Measurements from ENCODE around the gene MEST. TPM values are rescaled to one million over a fixed set of nuclear protein-coding genes. Genes with fewer than 3 reads are reported as not detected.

Gene MEST
- total RNA-seq, 1 experiment from 2014 or later = 112 TPM

GRCh38 chr7:130444234-130444633 lies 47.7 kb upstream of the MEST start:
- H3K79me2 ChIP-seq (ENCODE audit: insufficient read depth, low read length) = no peaks in the 10 kb centered on the region
- no peaks in the 10 kb centered on the region for H3K9me3 ChIP-seq (ENCODE audit: control insufficient read depth, low read depth, low read length)
- H4K8ac ChIP-seq (replicated peaks; ENCODE audit: insufficient read length, low read depth, low read length) = no peak overlapping the region
- no peak overlapping the region for H4K91ac ChIP-seq (ENCODE audit: insufficient read length, low read depth, low read length)
- H3K27me3 Mint-ChIP-seq (ENCODE audit: low read depth) = no peaks in the 10 kb centered on the region; the same call in 1 of the 2 replicates
- no peak overlapping the region for H2BK5ac ChIP-seq (ENCODE audit: insufficient read length, low read length)
- H3K23ac ChIP-seq (ENCODE audit: insufficient read length, low read depth, low read length) = no peak overlapping the region
- no peak overlapping the region for H3T11ph ChIP-seq (ENCODE audit: low read length)
- DNase-seq = no peak
- no CpG with 5 or more reads among the region's 3 CpGs for WGBS (ENCODE audit: extremely low coverage, insufficient read length, low lambda C conversion rate)
- no peak overlapping the region for H3K27ac Mint-ChIP-seq
- H2AFZ ChIP-seq (ENCODE audit: low read length) = no peak overlapping the region
- H3K9ac ChIP-seq (ENCODE audit: extremely low read depth, insufficient read length, low read length) = no peak overlapping the region
- peaks cover 16 to 19% of the 10 kb centered on the region in 2 experiments for H3K4me1 Mint-ChIP-seq
- H3K4me2 ChIP-seq (ENCODE audit: insufficient read depth, insufficient read length, low read length) = no peak overlapping the region
- no peaks in the 10 kb centered on the region for H3K79me1 ChIP-seq (ENCODE audit: insufficient read depth, low read depth, low read length, poor library complexity, severe bottlenecking)
- H3K4me1 ChIP-seq (ENCODE audit: insufficient read depth, low read length) = peaks cover 4% of the 10 kb centered on the region
- no peak overlapping the region for H3K14ac ChIP-seq (ENCODE audit: insufficient read depth, low read length)
- H2BK12ac ChIP-seq (ENCODE audit: insufficient read length, low read depth, low read length) = no peak overlapping the region
- peaks cover 5% of the 10 kb centered on the region for H3K23me2 ChIP-seq (ENCODE audit: insufficient read length, low read depth, low read length, poor library complexity, severe bottlenecking)
- TF ChIP-seq, protein P1, sequence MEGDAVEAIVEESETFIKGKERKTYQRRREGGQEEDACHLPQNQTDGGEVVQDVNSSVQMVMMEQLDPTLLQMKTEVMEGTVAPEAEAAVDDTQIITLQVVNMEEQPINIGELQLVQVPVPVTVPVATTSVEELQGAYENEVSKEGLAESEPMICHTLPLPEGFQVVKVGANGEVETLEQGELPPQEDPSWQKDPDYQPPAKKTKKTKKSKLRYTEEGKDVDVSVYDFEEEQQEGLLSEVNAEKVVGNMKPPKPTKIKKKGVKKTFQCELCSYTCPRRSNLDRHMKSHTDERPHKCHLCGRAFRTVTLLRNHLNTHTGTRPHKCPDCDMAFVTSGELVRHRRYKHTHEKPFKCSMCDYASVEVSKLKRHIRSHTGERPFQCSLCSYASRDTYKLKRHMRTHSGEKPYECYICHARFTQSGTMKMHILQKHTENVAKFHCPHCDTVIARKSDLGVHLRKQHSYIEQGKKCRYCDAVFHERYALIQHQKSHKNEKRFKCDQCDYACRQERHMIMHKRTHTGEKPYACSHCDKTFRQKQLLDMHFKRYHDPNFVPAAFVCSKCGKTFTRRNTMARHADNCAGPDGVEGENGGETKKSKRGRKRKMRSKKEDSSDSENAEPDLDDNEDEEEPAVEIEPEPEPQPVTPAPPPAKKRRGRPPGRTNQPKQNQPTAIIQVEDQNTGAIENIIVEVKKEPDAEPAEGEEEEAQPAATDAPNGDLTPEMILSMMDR (conservative IDR thresholded peaks at IDR 0.05) = no peak
- no peak overlapping the region for H2BK120ac ChIP-seq (ENCODE audit: low read depth, low read length, poor library complexity, severe bottlenecking)
- no peak overlapping the region for H3K56ac ChIP-seq (ENCODE audit: insufficient read length, low read depth, low read length)
- H2AK5ac ChIP-seq (ENCODE audit: insufficient read length, low read length) = no peak overlapping the region
- H2BK15ac ChIP-seq (ENCODE audit: low read depth, low read length) = no peak overlapping the region
- peaks cover 12 to 15% of the 10 kb centered on the region in 2 experiments for H3K9me3 Mint-ChIP-seq
- no peak overlapping the region for H3K4ac ChIP-seq (ENCODE audit: low read depth, low read length)
- H4K20me1 ChIP-seq (ENCODE audit: control insufficient read depth, insufficient read depth, insufficient read length) = no peaks in the 10 kb centered on the region
- H3K36me3 Mint-ChIP-seq (ENCODE audit: insufficient read depth in 1 of 3, low read depth in 3 of 3) = peaks cover 5 to 10% (median 6%) of the 10 kb centered on the region in 3 experiments
- H2BK20ac ChIP-seq (ENCODE audit: low read depth, low read length, poor library complexity, severe bottlenecking) = no peak overlapping the region
- no peak overlapping the region for H3K18ac ChIP-seq (ENCODE audit: insufficient read length, low read depth, low read length)
- no peak overlapping the region for H4K5ac ChIP-seq (ENCODE audit: insufficient read length, low read depth, low read length)
- no peak overlapping the region for H3K4me3 Mint-ChIP-seq
- H3K27me3 ChIP-seq (ENCODE audit: insufficient read depth, low read length) = no peaks in the 10 kb centered on the region
- H3K27ac ChIP-seq (ENCODE audit: insufficient read length, low read depth, low read length) = no peak overlapping the region
